Measurements from ENCODE around the gene PMM2.
"Not testable (repeated sequence)": the region's sequence is repeated elsewhere in the genome, so short reads cannot be mapped to it uniquely, and the experiment has no call there.

The PMM2 gene

GRCh38 chr16:8868416-8869211, 71.0 kb downstream of the PMM2 start, which contains the start of gene CARHSP1:
CARHSP1 (minus strand) TSS chr16:8869006; CDS start chr16:8859328, 9,678 bp downstream.
- DNase-seq: peak; percentile 88

- no peak for DNase-seq
Measured at GRCh38 chr16:8869212-8869987, 71.8 kb downstream of the PMM2 start.

GRCh38 chr16:8869988-8870241, 72.3 kb downstream of the PMM2 start:
- DNase-seq: not testable (repeated sequence)

GRCh38 chr16:8872071-8872470, 74.4 kb downstream of the PMM2 start:
- no peak for DNase-seq

- no peak for DNase-seq
Measured at GRCh38 chr16:8872967-8873865, 75.6 kb downstream of the PMM2 start.

GRCh38 chr16:8873866-8874195, 76.2 kb downstream of the PMM2 start:
- DNase-seq: not testable (repeated sequence)

GRCh38 chr16:8874388-8874787, 76.7 kb downstream of the PMM2 start:
- no peak for DNase-seq

- DNase-seq: not testable (repeated sequence)
Measured at GRCh38 chr16:8875317-8875716, 77.7 kb downstream of the PMM2 start.

GRCh38 chr16:8877894-8878522, 80.4 kb downstream of the PMM2 start:
- DNase-seq: no peak

- no peak for DNase-seq
Measured at GRCh38 chr16:8878523-8878911, 80.9 kb downstream of the PMM2 start.

GRCh38 chr16:8880839-8881510, 83.3 kb downstream of the PMM2 start:
- DNase-seq: no peak

GRCh38 chr16:8882041-8882617, 84.5 kb downstream of the PMM2 start, which contains the start of gene LITAFD:
LITAFD (plus strand) TSS chr16:8882351; CDS start chr16:8884356, 2,005 bp downstream.
- no peak for DNase-seq

- no peak for DNase-seq
Measured at GRCh38 chr16:8882725-8883377, 85.2 kb downstream of the PMM2 start.

- no peak for DNase-seq
Measured at GRCh38 chr16:8885674-8886592, 88.3 kb downstream of the PMM2 start.

GRCh38 chr16:8886593-8887430, 89.2 kb downstream of the PMM2 start:
- no peak for DNase-seq

- no peak for DNase-seq
Measured at GRCh38 chr16:8887431-8887765, 89.8 kb downstream of the PMM2 start.

- no peak for DNase-seq
Measured at GRCh38 chr16:8887952-8888560, 90.4 kb downstream of the PMM2 start.

- no peak for DNase-seq
Measured at GRCh38 chr16:8888951-8889892, 91.6 kb downstream of the PMM2 start.

Data from activated CD4-positive, alpha-beta T cell treated with anti-CD3 and anti-CD28 coated beads, Interleukin-2, amount 50 U/mL, for 16 hours (primary cell).